Immature natural killer cell (primary cell): ENCODE data around the gene CDH4. TPM values are rescaled to one million over a fixed set of nuclear protein-coding genes. Genes with fewer than 3 reads are reported as not detected.

Experiments
- DNase-seq, 3 donors: peaks; one replicate each; pipeline ENCODE4 v3.0.0; 2022; ENCODE audit warnings: mixed read lengths in 1 of 3
- H3K27ac Mint-ChIP-seq, 6 donors: one replicate each; pipeline ENCODE4 v1.8.0; 2020; ENCODE audit warnings: mixed read lengths in 6 of 6, mild to moderate bottlenecking in 5 of 6, inconsistent platforms in 4 of 6, moderate library complexity in 3 of 6
- H3K27me3 Mint-ChIP-seq, 3 donors: one replicate each; pipeline ENCODE4 v1.8.0; 2020 to 2021; ENCODE audit warnings: low read depth in 3 of 3, mild to moderate bottlenecking in 3 of 3, mixed read lengths in 3 of 3, moderate library complexity in 3 of 3, inconsistent platforms in 1 of 3
- H3K36me3 Mint-ChIP-seq, 3 donors: one replicate each; pipeline ENCODE4 v1.8.0; 2020; ENCODE audit warnings: mixed read lengths in 3 of 3, inconsistent platforms in 2 of 3, mild to moderate bottlenecking in 2 of 3
- H3K4me1 Mint-ChIP-seq, 2 donors: one replicate each; pipeline ENCODE4 v1.8.0; 2020; ENCODE audit warnings: inconsistent platforms in 2 of 2, mild to moderate bottlenecking in 2 of 2, mixed read lengths in 2 of 2, moderate library complexity in 1 of 2
- H3K4me3 Mint-ChIP-seq, 5 donors: one replicate each; pipeline ENCODE4 v1.8.0; 2020; ENCODE audit warnings: mild to moderate bottlenecking in 5 of 5, mixed read lengths in 5 of 5, inconsistent platforms in 3 of 5, moderate library complexity in 3 of 5
- H3K9me3 Mint-ChIP-seq, 6 donors: one replicate each; pipeline ENCODE4 v1.8.0; 2020; ENCODE audit warnings: mild to moderate bottlenecking in 6 of 6, mixed read lengths in 6 of 6, inconsistent platforms in 4 of 6, moderate library complexity in 3 of 6
- polyA plus RNA-seq, 3 donors: library from polyadenylated mRNA; unstranded; fragments of 300-500 nt; fragmentation: Illumina TruSeq; gene quantifications; one replicate each; pipeline ENCODE4 v1.2.3, GENCODE V29; 2021

The CDH4 gene
- polyA plus RNA-seq, 3 donors from 2014 or later = not detected

GRCh38 chr20:61628901-61629601, 377.0 kb downstream of the CDH4 start:
- no peaks in the 10 kb centered on the region for H3K4me1 Mint-ChIP-seq
- no peak overlapping the region for H3K27ac Mint-ChIP-seq
- H3K27me3 Mint-ChIP-seq = peaks cover 0 to 6% (median 3%) of the 10 kb centered on the region in 3 donors
- H3K4me3 Mint-ChIP-seq = no peak overlapping the region
- no peaks in the 10 kb centered on the region for H3K36me3 Mint-ChIP-seq
- DNase-seq = no peak
- peaks cover 0 to 5% (median 4%) of the 10 kb centered on the region in 6 donors for H3K9me3 Mint-ChIP-seq

GRCh38 chr20:61629602-61630390, 377.7 kb downstream of the CDH4 start:
- Mint-ChIP-seq H3K4me1 (no peaks in the 10 kb centered on the region), H3K4me3 (no peak overlapping the region), H3K36me3 (no peaks in the 10 kb centered on the region), H3K27me3 (peaks cover 0 to 6% (median 3%) of the 10 kb centered on the region in 3 donors), H3K9me3 (peaks cover 0 to 5% (median 4%) of the 10 kb centered on the region in 6 donors), H3K27ac (no peak overlapping the region)
- no peak for DNase-seq

DNA sequence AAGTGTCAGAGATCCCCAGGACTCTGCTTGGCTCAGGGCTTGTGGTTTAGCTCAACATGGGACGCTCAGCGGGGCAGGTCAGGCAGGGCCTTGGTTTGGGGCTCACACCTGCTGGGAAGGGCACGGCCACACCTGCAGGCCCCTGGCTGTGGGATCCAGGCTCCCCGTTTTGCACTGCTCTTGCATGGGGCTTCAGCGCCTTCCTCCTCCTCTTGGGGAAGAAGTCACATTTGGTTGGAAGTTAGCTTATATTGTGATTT, 378.3 kb downstream of the CDH4 start:
- no peaks in the 10 kb centered on the region for H3K36me3 Mint-ChIP-seq
- H3K4me1 Mint-ChIP-seq = no peaks in the 10 kb centered on the region
- no peak overlapping the region for H3K4me3 Mint-ChIP-seq
- H3K27ac Mint-ChIP-seq = no peak overlapping the region
- DNase-seq = no peak
- peaks cover 0 to 5% (median 4%) of the 10 kb centered on the region in 6 donors for H3K9me3 Mint-ChIP-seq
- peaks cover 0 to 6% (median 3%) of the 10 kb centered on the region in 3 donors for H3K27me3 Mint-ChIP-seq

- H3K4me1 Mint-ChIP-seq = no peaks in the 10 kb centered on the region
- no peaks in the 10 kb centered on the region for H3K36me3 Mint-ChIP-seq
- H3K27ac Mint-ChIP-seq = no peak overlapping the region
- DNase-seq = no peak
- H3K4me3 Mint-ChIP-seq = no peak overlapping the region
- H3K9me3 Mint-ChIP-seq = peaks cover 0 to 5% (median 4%) of the 10 kb centered on the region in 6 donors
- peaks cover 0 to 6% (median 3%) of the 10 kb centered on the region in 3 donors for H3K27me3 Mint-ChIP-seq
Observed at GRCh38 chr20:61630816-61631215, 378.8 kb downstream of the CDH4 start.

DNA sequence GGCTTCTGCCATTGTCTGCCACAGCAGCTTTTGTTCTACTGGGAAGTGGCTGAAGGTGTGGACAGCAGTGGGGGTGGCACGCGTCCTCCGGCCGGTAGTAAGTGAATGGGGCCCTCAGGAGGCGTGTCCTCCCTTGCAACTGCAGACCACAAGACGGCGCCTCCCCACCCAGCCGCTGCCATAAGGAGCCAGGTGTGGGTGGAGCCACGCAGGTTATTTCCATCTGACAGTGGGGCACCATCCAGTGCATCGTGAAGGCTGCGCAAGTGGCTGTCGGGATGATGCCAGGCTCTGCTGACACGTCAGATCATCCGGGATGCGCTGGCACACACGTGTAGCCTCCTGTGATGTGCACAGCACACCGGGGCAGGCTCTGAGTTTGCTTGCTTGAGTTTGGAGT, 379.7 kb downstream of the CDH4 start:
- Mint-ChIP-seq H3K4me3 (no peak overlapping the region), H3K36me3 (no peaks in the 10 kb centered on the region), H3K27me3 (peaks cover 0 to 3% (median 2%) of the 10 kb centered on the region in 3 donors), H3K9me3 (peaks cover 0 to 5% (median 4%) of the 10 kb centered on the region in 6 donors), H3K4me1 (no peaks in the 10 kb centered on the region), H3K27ac (no peak overlapping the region)
- no peak for DNase-seq

GRCh38 chr20:61633004-61633403, 380.9 kb downstream of the CDH4 start:
- no peak overlapping the region for H3K4me3 Mint-ChIP-seq
- no peaks in the 10 kb centered on the region for H3K36me3 Mint-ChIP-seq
- no peaks in the 10 kb centered on the region for H3K4me1 Mint-ChIP-seq
- no peak for DNase-seq
- no peak overlapping the region for H3K27ac Mint-ChIP-seq
- H3K9me3 Mint-ChIP-seq = peaks cover 0 to 5% (median 4%) of the 10 kb centered on the region in 6 donors
- peaks cover under 1 to 9% (median 2%) of the 10 kb centered on the region in 3 donors for H3K27me3 Mint-ChIP-seq

GRCh38 chr20:61634376-61635145, 382.5 kb downstream of the CDH4 start:
- H3K27ac Mint-ChIP-seq = no peak overlapping the region
- peaks cover 0 to 6% (median 3%) of the 10 kb centered on the region in 6 donors for H3K9me3 Mint-ChIP-seq
- H3K4me3 Mint-ChIP-seq = no peak overlapping the region
- no peak for DNase-seq
- no peaks in the 10 kb centered on the region for H3K4me1 Mint-ChIP-seq
- H3K27me3 Mint-ChIP-seq = peaks cover 2 to 9% (median 4%) of the 10 kb centered on the region in 3 donors
- no peaks in the 10 kb centered on the region for H3K36me3 Mint-ChIP-seq

- Mint-ChIP-seq H3K9me3 (peaks cover 0 to 14% (median 3%) of the 10 kb centered on the region in 6 donors), H3K27me3 (peaks cover 0 to 7% (median 5%) of the 10 kb centered on the region in 3 donors), H3K36me3 (no peaks in the 10 kb centered on the region), H3K4me3 (no peak overlapping the region), H3K27ac (no peak overlapping the region), H3K4me1 (no peaks in the 10 kb centered on the region)
- no peak for DNase-seq
Observed at GRCh38 chr20:61635721-61636455, 383.8 kb downstream of the CDH4 start.

- Mint-ChIP-seq H3K27ac (no peak overlapping the region), H3K9me3 (peaks cover 0 to 14% (median 3%) of the 10 kb centered on the region in 6 donors), H3K27me3 (peaks cover 0 to 7% (median 5%) of the 10 kb centered on the region in 3 donors), H3K36me3 (no peaks in the 10 kb centered on the region), H3K4me1 (no peaks in the 10 kb centered on the region), H3K4me3 (no peak overlapping the region)
- no peak for DNase-seq
Observed at GRCh38 chr20:61636531-61637116, 384.6 kb downstream of the CDH4 start.

DNA sequence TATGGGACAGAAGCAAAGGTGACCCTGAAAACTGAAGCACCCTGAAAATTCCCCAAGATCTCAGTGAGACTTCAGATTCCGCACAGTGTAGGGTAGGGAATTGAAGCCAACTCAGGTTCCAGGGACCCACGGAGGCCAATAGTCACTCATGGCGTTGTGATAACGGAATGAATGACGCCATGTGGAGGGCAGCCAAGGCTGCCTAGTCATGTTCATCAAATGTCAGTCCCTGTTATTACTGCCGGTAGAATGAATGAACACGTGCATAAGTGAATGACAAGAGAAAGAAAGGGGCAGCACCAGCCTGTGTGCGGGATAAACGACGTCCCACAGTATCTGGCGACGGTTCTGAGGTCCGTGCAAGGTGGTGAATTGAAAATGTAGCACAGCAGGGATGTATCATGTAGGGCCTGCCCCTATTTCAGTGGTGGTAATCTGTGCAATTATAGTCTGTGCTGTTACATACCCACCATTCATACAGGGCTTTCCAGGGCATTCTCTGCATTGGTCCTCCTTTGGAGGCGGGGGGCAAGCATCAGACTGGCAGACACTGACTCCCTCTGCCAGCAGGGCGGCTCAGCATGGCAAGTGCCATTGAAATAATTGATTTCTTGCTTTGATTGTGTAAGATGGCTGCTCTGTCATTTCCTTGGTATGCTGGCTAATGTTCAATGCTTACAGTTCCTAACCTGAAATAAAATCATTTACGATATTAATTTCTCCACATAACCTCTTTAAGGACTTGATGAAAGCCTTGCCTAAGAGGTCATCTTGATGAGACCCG, 386.9 kb downstream of the CDH4 start:
- no peaks in the 10 kb centered on the region for H3K4me1 Mint-ChIP-seq
- peaks cover 2 to 8% (median 6%) of the 10 kb centered on the region in 3 donors for H3K27me3 Mint-ChIP-seq
- no peak for DNase-seq
- no peak overlapping the region for H3K27ac Mint-ChIP-seq
- no peak overlapping the region for H3K4me3 Mint-ChIP-seq
- H3K9me3 Mint-ChIP-seq = peaks cover 0 to 9% (median 1%) of the 10 kb centered on the region in 6 donors
- H3K36me3 Mint-ChIP-seq = no peaks in the 10 kb centered on the region

DNA sequence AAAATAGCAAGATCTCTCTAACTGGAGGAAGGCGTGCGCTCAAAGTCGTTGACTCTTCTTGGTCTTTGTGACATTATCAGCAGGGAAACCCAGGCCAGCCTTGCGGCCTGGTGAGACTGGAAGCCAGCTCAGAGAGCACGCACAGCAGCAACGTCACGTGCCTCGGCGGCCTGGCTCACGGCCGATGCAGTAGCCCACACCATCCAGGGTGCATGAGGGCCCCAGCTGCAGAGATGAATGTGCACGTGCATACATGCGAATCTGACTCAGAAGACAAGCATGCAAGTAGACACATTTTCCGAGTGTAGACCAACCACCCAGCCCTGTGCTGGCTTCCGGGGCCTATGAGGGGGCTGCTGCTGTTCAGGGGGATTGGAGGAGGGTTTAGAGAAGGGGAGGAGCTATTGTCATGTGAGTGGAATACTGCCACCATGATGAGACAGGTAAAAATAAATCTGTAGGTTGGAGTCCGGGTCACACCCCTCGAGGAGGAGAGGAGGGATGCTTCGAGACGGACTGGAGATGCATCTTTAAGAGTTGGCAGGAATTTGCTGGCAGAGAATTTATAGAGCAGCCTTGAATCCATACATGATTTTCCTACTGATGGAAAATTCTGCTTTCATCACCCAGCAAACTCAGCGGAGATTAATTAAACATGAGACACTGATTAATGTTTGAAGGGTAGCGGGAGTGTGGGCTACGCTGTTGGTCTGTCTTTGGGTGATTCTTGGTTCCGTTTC, 388.2 kb downstream of the CDH4 start:
- DNase-seq = no peak

GRCh38 chr20:61640871-61641245, 388.8 kb downstream of the CDH4 start:
- H3K4me1 Mint-ChIP-seq = no peaks in the 10 kb centered on the region
- no peaks in the 10 kb centered on the region for H3K36me3 Mint-ChIP-seq
- H3K27ac Mint-ChIP-seq = no peak overlapping the region
- peaks cover 0 to 9% (median under 1%) of the 10 kb centered on the region in 6 donors for H3K9me3 Mint-ChIP-seq
- DNase-seq = no peak
- H3K27me3 Mint-ChIP-seq = peaks cover 2 to 10% (median 7%) of the 10 kb centered on the region in 3 donors
- H3K4me3 Mint-ChIP-seq = no peak overlapping the region

More for the DNA sequence above, 388.2 kb downstream of the CDH4 start:
- Mint-ChIP-seq H3K36me3 (no peaks in the 10 kb centered on the region), H3K4me3 (no peak overlapping the region), H3K9me3 (peaks cover 0 to 9% (median under 1%) of the 10 kb centered on the region in 6 donors), H3K4me1 (no peaks in the 10 kb centered on the region), H3K27ac (no peak overlapping the region), H3K27me3 (peaks cover 2 to 10% (median 7%) of the 10 kb centered on the region in 3 donors)
